ENCODE results near the gene ADRA2B.

DNA sequence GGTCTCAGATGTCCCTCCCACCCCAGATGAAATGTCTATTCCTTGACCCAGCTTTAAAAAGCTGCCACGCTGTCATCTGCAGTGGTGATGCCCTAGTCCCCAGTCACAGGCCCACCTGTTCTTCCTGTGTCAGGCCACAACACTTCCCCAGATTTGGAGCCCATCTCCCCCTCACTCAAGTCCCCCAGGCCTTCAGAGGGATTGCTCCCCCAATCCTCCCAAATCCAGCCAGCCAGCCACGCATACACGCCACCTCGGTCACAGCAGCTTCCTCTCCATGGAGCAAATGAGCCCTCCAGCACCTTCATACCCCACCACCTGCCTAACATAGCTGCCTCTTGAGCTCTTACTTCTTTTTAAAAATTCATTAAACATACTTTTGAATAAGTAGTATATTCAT, 14.1 kb upstream of the ADRA2B start:
- TF ChIP-seq CTCF (IDR thresholded peaks at IDR 0.05) = no peak
- TF ChIP-seq POLR2A (IDR thresholded peaks at IDR 0.05) = no peak

Data from body of pancreas (tissue), 4 donors.